ENCODE results near the gene NSG2.
A peak's percentile ranks its signal among the peaks of the same experiment; 100 is the strongest.
"Not testable (repeated sequence)": the region's sequence is repeated elsewhere in the genome, so short reads cannot be mapped to it uniquely, and the experiment has no call there.

Gene NSG2

GRCh38 chr5:174010365-174010764 is 35.1 kb upstream of the NSG2 start:
- Histone ChIP-seq H3K4me2 (ENCODE audit: low read depth, low read length, poor library complexity, severe bottlenecking) (peak overlapping the region; percentile 24), H3K27me3 (ENCODE audit: insufficient read depth, low read length, poor library complexity, severe bottlenecking) (no peaks in the 10 kb centered on the region), H3K9me2 (replicated peaks; ENCODE audit: low read depth, low read length) (no peaks in the 10 kb centered on the region), H3K79me2 (ENCODE audit: insufficient read depth, low read length) (no peaks in the 10 kb centered on the region), H2AFZ (ENCODE audit: low read length) (no peak overlapping the region), H3K9me3 (ENCODE audit: insufficient read depth, low read depth, low read length) (no peaks in the 10 kb centered on the region), H3F3A (ENCODE audit: low read depth) (no peaks in the 10 kb centered on the region), H4K20me1 (ENCODE audit: insufficient read depth, low read length, poor library complexity, severe bottlenecking) (no peaks in the 10 kb centered on the region), H3K36me3 (ENCODE audit: insufficient read depth, low read length) (no peaks in the 10 kb centered on the region), H3K9ac (ENCODE audit: low read depth, low read length, poor library complexity, severe bottlenecking) (peak overlapping the region; percentile 48), H3K4me1 (ENCODE audit: insufficient read depth, low read length, poor library complexity, severe bottlenecking) (no peaks in the 10 kb centered on the region), H3K4me3 (ENCODE audit: low read length, poor library complexity, severe bottlenecking) (no peak overlapping the region)
- TF ChIP-seq, protein P1, sequence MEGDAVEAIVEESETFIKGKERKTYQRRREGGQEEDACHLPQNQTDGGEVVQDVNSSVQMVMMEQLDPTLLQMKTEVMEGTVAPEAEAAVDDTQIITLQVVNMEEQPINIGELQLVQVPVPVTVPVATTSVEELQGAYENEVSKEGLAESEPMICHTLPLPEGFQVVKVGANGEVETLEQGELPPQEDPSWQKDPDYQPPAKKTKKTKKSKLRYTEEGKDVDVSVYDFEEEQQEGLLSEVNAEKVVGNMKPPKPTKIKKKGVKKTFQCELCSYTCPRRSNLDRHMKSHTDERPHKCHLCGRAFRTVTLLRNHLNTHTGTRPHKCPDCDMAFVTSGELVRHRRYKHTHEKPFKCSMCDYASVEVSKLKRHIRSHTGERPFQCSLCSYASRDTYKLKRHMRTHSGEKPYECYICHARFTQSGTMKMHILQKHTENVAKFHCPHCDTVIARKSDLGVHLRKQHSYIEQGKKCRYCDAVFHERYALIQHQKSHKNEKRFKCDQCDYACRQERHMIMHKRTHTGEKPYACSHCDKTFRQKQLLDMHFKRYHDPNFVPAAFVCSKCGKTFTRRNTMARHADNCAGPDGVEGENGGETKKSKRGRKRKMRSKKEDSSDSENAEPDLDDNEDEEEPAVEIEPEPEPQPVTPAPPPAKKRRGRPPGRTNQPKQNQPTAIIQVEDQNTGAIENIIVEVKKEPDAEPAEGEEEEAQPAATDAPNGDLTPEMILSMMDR (conservative IDR thresholded peaks at IDR 0.05; ENCODE audit: low read length) = no peak

- no peaks in the 10 kb centered on the region for H4K20me1 ChIP-seq (ENCODE audit: insufficient read depth, low read length, poor library complexity, severe bottlenecking)
- no peaks in the 10 kb centered on the region for H3F3A ChIP-seq (ENCODE audit: low read depth)
- H3K9me3 ChIP-seq (ENCODE audit: insufficient read depth, low read depth, low read length) = no peaks in the 10 kb centered on the region
- H2AFZ ChIP-seq (ENCODE audit: low read length) = no peak overlapping the region
- TF ChIP-seq, protein P1 (conservative IDR thresholded peaks at IDR 0.05; ENCODE audit: low read length) = no peak
- no peak for TF ChIP-seq EZH2phosphoT487 (IDR thresholded peaks at IDR 0.05; ENCODE audit: borderline replicate concordance)
- no peaks in the 10 kb centered on the region for H3K79me2 ChIP-seq (ENCODE audit: insufficient read depth, low read length)
- no peak overlapping the region for H3K4me3 ChIP-seq (ENCODE audit: low read length, poor library complexity, severe bottlenecking)
- no peak overlapping the region for H3K4me2 ChIP-seq (ENCODE audit: low read depth, low read length, poor library complexity, severe bottlenecking)
- H3K9me2 ChIP-seq (replicated peaks; ENCODE audit: low read depth, low read length) = no peaks in the 10 kb centered on the region
- H3K4me1 ChIP-seq (ENCODE audit: insufficient read depth, low read length, poor library complexity, severe bottlenecking) = no peaks in the 10 kb centered on the region
- H3K27me3 ChIP-seq (ENCODE audit: insufficient read depth, low read length, poor library complexity, severe bottlenecking) = no peaks in the 10 kb centered on the region
- H3K36me3 ChIP-seq (ENCODE audit: insufficient read depth, low read length) = no peaks in the 10 kb centered on the region
- no peak overlapping the region for H3K9ac ChIP-seq (ENCODE audit: low read depth, low read length, poor library complexity, severe bottlenecking)
Observed at GRCh38 chr5:174011441-174011840, 34.1 kb upstream of the NSG2 start.

DNA sequence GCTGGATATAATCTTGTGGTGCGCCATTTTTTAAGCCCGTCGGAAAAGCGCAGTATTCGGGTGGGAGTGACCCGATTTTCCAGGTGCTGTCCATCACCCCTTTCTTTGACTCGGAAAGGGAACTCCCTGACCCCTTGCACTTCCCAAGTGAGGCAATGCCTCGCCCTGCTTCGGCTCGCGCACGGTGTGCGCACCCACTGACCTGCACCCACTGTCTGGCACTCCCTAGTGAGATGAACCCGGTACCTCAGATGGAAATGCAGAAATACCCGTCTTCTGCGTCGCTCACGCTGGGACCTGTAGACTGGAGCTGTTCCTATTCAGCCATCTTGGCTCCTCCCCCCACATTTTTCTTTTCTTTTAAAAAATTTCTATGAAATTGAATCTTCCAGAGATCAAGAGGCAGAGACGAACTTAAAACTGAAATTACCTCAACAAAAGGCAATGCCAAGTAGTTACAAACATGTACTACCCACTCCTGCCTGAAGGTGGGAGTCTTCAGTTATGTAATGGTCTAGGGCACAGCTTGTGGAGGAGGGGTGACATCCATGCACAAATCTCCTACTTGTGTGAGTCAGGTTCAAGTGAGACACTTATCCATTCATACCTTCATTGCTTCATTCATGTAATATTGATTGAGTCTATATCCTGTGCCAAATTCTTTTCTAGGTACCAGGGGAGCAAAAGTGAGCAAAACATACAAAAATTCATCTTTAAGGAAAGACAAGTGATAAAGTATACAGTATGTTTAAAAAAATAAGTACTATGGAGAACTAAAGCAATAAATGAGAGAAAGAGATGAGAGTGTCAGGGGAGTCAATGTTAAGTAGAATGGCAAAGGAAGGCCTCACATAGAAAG is 25.2 kb upstream of the NSG2 start:
- not testable (repeated sequence) for H3K9ac ChIP-seq (ENCODE audit: low read depth, low read length, poor library complexity, severe bottlenecking); H3K36me3 ChIP-seq (ENCODE audit: insufficient read depth, low read length); H3K4me3 ChIP-seq (ENCODE audit: low read length, poor library complexity, severe bottlenecking); H3K79me2 ChIP-seq (ENCODE audit: insufficient read depth, low read length); H3K27me3 ChIP-seq (ENCODE audit: insufficient read depth, low read length, poor library complexity, severe bottlenecking); H3K4me1 ChIP-seq (ENCODE audit: insufficient read depth, low read length, poor library complexity, severe bottlenecking); H4K20me1 ChIP-seq (ENCODE audit: insufficient read depth, low read length, poor library complexity, severe bottlenecking); H3K9me2 ChIP-seq (replicated peaks; ENCODE audit: low read depth, low read length); H3K9me3 ChIP-seq (ENCODE audit: insufficient read depth, low read depth, low read length); H3F3A ChIP-seq (ENCODE audit: low read depth); H3K4me2 ChIP-seq (ENCODE audit: low read depth, low read length, poor library complexity, severe bottlenecking); H2AFZ ChIP-seq (ENCODE audit: low read length)
- TF ChIP-seq, protein P1 (conservative IDR thresholded peaks at IDR 0.05; ENCODE audit: low read length) = peak; percentile 38
